ENCODE data around the gene PRSS33. TPM values are rescaled to one million over a fixed set of nuclear protein-coding genes. Genes with fewer than 3 reads are reported as not detected.

PRSS33 gene
- total RNA-seq, 1 donor from 2014 or later, result not detected

GRCh38 chr16:2766430-2767139 lies 20.8 kb downstream of the PRSS33 start:
- no peak for DNase-seq (ENCODE audit: extremely low read depth, low read depth, low spot score)

DNA sequence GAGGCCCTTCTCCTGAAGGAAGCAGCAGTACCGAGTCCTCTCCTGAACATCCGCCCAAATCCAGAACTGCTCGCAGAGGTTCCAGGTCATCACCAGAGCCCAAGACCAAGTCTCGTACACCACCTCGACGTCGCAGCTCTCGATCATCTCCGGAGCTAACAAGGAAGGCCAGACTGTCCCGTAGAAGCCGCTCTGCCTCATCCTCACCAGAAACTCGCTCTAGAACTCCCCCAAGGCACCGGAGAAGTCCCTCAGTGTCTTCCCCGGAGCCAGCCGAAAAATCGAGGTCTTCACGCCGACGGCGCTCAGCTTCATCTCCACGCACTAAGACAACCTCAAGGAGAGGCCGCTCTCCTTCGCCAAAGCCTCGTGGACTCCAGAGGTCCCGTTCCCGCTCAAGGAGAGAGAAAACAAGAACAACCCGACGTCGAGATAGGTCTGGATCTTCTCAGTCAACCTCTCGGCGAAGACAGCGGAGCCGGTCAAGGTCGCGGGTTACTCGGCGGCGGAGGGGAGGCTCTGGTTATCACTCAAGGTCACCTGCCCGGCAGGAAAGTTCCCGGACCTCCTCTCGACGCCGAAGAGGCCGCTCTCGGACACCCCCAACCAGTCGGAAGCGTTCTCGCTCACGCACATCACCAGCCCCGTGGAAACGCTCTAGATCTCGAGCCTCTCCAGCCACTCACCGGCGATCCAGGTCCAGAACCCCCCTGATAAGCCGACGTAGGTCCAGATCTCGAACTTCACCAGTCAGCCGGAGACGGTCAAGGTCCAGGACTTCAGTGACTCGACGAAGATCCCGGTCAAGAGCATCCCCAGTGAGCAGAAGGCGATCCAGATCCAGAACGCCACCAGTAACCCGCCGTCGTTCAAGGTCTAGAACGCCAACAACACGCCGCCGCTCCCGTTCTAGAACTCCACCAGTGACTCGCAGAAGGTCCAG lies 21.6 kb downstream of the PRSS33 start:
- no peak for DNase-seq (ENCODE audit: extremely low read depth, low read depth, low spot score)

DNA sequence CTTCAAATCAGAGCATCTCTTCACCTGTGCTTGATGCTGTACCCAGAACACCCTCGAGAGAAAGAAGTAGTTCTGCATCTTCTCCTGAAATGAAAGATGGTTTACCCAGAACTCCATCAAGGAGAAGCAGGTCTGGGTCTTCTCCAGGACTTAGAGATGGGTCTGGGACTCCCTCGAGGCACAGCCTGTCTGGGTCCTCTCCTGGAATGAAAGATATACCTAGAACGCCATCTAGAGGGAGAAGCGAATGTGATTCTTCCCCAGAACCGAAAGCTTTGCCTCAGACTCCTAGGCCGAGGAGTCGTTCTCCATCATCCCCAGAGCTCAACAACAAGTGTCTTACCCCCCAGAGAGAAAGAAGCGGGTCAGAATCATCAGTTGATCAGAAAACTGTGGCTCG lies 22.6 kb downstream of the PRSS33 start:
- no peak for DNase-seq (ENCODE audit: extremely low read depth, low read depth, low spot score)

DNA sequence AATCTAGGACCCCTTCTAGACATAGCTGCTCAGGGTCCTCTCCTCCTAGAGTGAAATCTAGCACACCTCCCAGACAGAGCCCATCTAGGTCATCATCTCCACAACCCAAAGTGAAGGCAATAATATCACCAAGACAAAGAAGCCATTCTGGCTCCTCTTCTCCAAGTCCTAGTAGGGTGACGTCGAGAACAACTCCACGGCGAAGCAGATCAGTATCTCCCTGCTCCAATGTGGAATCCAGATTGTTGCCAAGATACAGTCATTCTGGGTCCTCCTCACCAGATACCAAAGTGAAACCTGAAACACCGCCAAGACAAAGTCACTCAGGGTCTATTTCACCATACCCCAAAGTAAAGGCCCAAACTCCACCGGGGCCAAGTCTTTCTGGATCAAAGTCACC lies 24.2 kb downstream of the PRSS33 start:
- DNase-seq (ENCODE audit: extremely low read depth, low read depth, low spot score), result no peak

DNA sequence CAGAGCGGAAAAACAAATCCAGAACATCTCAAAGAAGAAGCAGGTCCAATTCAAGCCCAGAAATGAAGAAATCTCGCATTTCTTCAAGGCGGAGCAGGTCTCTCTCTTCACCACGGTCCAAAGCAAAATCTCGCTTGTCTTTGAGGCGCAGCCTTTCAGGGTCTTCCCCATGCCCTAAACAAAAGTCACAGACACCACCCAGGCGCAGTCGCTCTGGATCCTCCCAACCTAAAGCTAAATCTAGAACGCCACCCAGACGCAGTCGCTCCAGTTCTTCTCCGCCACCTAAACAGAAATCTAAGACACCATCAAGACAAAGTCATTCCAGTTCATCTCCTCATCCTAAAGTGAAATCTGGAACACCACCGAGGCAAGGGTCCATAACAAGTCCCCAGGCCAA lies 24.6 kb downstream of the PRSS33 start:
- DNase-seq (ENCODE audit: extremely low read depth, low read depth, low spot score), result no peak

- DNase-seq (ENCODE audit: extremely low read depth, low read depth, low spot score), result no peak
These were observed 25.3 kb downstream of the PRSS33 start for GRCh38 chr16:2761886-2762583.

GRCh38 chr16:2761472-2761871 lies 25.9 kb downstream of the PRSS33 start:
- DNase-seq (ENCODE audit: extremely low read depth, low read depth, low spot score), result no peak

DNA sequence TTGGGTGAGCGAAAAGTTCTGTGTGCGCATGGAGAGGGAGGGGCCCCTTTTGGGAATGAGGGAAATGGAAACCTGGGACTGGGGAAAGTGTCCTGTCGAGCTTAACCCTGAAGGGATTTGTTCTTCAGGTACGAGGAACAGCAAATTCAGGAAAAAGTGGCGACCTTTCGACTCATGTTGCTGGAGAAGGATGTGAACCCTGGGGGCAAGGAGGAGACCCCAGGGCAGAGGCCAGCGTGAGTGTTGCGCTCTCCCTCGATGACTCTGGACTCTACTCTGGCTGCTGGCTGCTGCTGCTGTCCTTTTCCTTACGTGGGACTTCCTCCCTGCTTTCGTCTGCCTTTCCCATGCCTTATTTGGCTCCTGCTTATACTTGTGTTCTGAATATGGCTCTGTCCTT lies 30.0 kb downstream of the PRSS33 start:
- no peak for DNase-seq (ENCODE audit: extremely low read depth, low read depth, low spot score)

DNA sequence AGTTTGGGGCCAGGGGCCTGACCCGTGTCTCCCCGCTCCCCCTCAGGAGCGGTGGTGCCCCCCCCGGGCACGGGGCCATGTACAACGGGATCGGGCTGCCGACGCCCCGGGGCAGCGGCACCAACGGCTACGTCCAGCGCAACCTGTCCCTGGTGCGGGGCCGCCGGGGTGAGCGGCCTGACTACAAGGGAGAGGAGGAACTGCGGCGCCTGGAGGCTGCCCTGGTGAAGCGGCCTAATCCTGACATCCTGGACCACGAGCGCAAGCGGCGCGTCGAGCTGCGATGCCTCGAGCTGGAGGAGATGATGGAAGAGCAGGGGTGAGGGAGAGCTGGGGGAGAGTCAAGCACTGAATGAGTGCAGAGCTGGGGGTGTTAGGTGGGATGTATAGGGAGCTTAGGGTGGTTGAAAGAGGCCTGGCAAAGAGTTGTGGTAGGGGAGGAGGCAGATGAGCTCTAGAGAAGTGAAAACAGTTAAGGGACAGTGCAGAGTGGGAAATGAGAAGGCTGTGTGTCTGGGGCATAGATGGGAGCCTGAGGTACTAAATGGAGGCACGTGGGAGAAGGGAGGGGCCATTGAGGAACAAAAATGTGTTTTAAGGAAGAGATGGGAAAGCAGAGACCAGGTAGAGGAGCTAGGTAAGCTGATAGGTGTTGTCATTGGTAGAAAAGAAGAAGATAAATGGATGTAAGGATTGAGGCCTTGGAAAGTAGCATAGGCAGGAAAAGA lies 30.9 kb downstream of the PRSS33 start:
- no peak for DNase-seq (ENCODE audit: extremely low read depth, low read depth, low spot score)

- DNase-seq (ENCODE audit: extremely low read depth, low read depth, low spot score), result no peak
These were observed 32.2 kb downstream of the PRSS33 start for GRCh38 chr16:2755158-2755557.

- DNase-seq (ENCODE audit: extremely low read depth, low read depth, low spot score), result no peak
These were observed 33.7 kb downstream of the PRSS33 start for GRCh38 chr16:2753733-2754020.

DNA sequence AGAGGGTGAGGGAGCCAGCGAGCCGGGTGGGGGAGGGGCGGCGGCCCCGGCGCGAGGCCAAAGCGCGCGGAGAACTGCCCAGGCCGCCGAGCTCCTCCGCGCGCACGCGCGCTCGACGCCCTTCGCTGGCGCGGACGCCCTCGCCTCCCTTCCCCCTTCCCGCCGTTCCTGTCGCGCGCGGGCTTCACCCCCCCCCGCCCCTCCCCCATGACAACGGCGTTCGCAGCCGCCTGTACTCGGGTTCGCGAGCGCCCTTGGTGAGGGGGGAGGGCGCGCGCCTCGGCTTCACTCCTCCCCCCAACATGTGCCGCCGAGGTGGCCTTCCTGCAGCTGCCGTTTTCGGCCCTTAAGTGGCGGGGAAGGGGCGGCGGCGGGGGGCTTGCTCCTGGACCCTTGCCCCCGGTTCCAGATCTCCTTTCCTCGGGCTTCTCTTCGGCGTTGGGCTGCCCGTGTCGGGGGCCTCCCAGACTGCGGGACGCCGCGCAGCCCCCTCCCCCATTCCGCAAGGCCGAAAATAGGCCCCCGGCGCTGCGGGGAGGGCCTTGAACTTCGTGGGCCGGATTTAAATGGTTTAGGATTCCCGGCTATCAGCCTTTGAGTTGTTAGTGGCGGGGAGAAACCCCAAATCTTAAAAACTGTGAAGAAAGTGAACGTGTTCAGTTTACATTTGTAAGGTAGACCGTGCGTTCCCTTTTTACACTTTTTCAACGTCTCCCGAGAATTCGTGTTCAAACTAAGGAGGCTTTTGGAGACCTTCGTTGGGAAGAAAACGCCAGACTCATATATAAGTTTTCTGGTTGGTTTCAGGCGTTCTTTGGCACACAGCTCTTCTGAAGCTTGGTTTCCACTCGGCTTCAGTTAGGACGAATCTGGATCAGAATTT lies 34.3 kb downstream of the PRSS33 start:
- DNase-seq (ENCODE audit: extremely low read depth, low read depth, low spot score), result no peak

DNA sequence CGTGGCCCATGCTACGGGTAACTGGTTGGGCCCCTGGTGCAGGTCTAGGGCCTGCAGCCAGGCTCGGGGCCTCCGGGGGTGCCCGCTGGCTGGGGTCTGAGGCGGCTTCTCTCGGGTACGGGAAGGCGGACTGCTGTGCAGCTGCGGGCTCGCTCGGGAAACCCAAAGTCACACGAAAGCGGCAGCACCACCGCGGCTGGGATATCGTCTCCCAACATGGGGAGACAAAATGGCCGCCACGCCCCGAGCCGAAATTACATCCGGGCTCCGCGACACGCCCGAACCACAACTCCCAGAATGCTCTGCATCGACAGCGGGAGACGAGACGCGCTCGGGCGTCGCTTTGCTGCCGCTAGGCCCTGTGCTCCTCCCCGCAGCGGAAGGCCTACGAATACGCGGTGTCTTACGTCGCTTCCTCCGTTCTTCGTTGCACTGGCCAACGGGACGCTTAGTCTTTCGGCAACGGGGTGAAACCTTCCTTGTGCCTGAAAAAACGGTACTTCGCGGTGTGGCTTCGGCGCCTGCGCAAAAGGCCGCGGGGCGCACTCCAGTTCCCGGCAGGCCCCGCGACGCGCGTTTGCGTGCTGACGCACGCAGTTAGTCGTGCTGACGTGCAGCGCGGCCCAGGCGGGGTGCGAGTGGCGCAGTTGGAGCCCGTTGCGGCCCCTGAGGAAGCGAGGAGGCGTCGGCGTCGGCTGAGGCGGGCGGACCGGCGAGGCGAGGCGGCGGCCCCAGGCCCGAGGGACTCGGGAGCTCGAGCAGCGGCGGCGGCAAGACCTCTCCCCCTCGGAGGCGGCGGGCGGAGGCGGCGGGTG lies 35.1 kb downstream of the PRSS33 start, which contains the start of gene SRRM2:
TSS of gene SRRM2 (plus strand) at position 604 of the 815 bp plus-strand sequence. CDS start 3,727 bp downstream, outside the sequence.
- DNase-seq (ENCODE audit: extremely low read depth, low read depth, low spot score), result peak; percentile 80

- DNase-seq (ENCODE audit: extremely low read depth, low read depth, low spot score), result no peak
These were observed 35.8 kb downstream of the PRSS33 start for GRCh38 chr16:2751577-2752034.

- DNase-seq (ENCODE audit: extremely low read depth, low read depth, low spot score), result no peak
These were observed 37.4 kb downstream of the PRSS33 start for GRCh38 chr16:2749936-2750335.

- no peak for DNase-seq (ENCODE audit: extremely low read depth, low read depth, low spot score)
These were observed 37.9 kb downstream of the PRSS33 start for GRCh38 chr16:2749476-2749875.

GRCh38 chr16:2748757-2749455 lies 38.5 kb downstream of the PRSS33 start:
- no peak for DNase-seq (ENCODE audit: extremely low read depth, low read depth, low spot score)

- no peak for DNase-seq (ENCODE audit: extremely low read depth, low read depth, low spot score)
These were observed 41.4 kb downstream of the PRSS33 start for GRCh38 chr16:2745961-2746360.
